GM12891 (cell line): ENCODE data around the gene ERICH4.

Source experiments
- PAX5 ChIP-seq: IDR thresholded peaks from 2 replicates; pipeline ENCODE4 v1.6.1; 2011; ENCODE audit warnings: low read length, moderate library complexity, mild to moderate bottlenecking; ENCODE audit not compliant: insufficient read depth, severe bottlenecking
- POLR2A ChIP-seq: IDR thresholded peaks from 2 replicates; pipeline ENCODE4 v1.6.1; 2011; ENCODE audit warnings: low read depth, low read length, control low read depth
- POLR2AphosphoS5 ChIP-seq: IDR thresholded peaks from 2 replicates; pipeline ENCODE4 v1.6.1; 2011; ENCODE audit warnings: low read depth, low read length, control low read depth
- SPI1 ChIP-seq: IDR thresholded peaks from 2 replicates; pipeline ENCODE4 v1.6.1; 2011; ENCODE audit warnings: low read depth, low read length, control low read depth
- TAF1 ChIP-seq: IDR thresholded peaks from 2 replicates; pipeline ENCODE4 v1.6.1; 2011; ENCODE audit warnings: low read depth, low read length, control low read depth

DNA sequence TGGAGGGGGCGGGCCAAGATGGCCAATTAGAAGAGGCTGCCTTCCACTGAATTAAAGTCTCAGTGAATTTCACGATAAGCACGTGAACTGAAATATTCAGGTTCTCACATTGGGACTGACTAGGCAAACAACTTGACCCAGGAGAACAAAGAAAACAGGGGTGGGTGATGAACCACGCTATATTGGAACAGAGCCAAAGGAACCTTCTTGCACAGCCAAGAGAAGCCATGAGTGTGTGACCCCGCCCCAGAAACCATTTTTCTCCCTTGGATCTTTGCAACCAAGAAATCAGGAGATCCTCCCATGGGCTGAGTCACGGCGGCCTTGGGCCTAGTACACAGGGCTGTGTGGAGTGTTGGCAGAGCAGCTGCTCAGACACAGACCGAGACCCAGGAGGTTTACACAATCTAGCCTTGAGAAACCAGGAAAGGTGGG, 36.8 kb downstream of the ERICH4 start:
- TF ChIP-seq POLR2A, result no peak
- TF ChIP-seq POLR2AphosphoS5, result no peak
- no peak for TF ChIP-seq SPI1
- no peak for TF ChIP-seq TAF1
- no peak for TF ChIP-seq PAX5
